Measurements from ENCODE around the gene SIRT3. TPM values are rescaled to one million over a fixed set of nuclear protein-coding genes. Genes with fewer than 3 reads are reported as not detected.

SIRT3 gene
- polyA plus RNA-seq, 1 experiment: 22.2 TPM

DNA sequence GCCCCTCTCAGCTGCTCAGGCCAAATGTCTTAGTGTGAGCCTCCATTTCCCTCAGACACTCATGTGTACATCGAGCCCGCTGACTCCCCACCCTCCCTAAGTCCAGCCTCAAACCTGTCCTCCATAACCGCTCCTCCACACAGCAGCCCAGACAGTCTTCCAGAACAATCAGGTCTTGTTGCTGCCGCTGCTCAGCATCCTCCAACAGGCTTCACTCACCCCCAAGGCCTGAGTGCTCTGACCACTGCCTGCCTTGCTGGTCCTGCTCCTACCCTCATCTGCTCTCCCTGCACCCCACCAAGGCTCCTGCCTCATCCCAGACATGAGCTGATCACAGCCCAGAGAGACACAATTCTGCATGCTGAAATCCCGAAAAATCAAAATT lies 17.7 kb upstream of the SIRT3 start:
- TF ChIP-seq, protein P1, sequence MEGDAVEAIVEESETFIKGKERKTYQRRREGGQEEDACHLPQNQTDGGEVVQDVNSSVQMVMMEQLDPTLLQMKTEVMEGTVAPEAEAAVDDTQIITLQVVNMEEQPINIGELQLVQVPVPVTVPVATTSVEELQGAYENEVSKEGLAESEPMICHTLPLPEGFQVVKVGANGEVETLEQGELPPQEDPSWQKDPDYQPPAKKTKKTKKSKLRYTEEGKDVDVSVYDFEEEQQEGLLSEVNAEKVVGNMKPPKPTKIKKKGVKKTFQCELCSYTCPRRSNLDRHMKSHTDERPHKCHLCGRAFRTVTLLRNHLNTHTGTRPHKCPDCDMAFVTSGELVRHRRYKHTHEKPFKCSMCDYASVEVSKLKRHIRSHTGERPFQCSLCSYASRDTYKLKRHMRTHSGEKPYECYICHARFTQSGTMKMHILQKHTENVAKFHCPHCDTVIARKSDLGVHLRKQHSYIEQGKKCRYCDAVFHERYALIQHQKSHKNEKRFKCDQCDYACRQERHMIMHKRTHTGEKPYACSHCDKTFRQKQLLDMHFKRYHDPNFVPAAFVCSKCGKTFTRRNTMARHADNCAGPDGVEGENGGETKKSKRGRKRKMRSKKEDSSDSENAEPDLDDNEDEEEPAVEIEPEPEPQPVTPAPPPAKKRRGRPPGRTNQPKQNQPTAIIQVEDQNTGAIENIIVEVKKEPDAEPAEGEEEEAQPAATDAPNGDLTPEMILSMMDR (IDR thresholded peaks at IDR 0.05; ENCODE audit: insufficient read depth, low read depth, low read length): no peak
- POLR2A ChIA-PET: no interaction called here
- no peak for DNase-seq (ENCODE audit: low read depth)
- H3K4me3 ChIP-seq (ENCODE audit: low read depth, low read length): no peak overlapping the region
- CTCF ChIA-PET: interaction anchor here (0.8 to 3.8 kb wide), 2 partner anchors 10 to 51 kb away, joined by 3 to 20 read pairs; no protein-coding TSS in a partner anchor
- peaks cover 3% of the 10 kb centered on the region for H3K27me3 ChIP-seq (ENCODE audit: control insufficient read depth, insufficient read depth, low read length)
- peaks cover 20% of the 10 kb centered on the region for H3K36me3 ChIP-seq (ENCODE audit: control insufficient read depth, insufficient read depth, low read length)

DNA sequence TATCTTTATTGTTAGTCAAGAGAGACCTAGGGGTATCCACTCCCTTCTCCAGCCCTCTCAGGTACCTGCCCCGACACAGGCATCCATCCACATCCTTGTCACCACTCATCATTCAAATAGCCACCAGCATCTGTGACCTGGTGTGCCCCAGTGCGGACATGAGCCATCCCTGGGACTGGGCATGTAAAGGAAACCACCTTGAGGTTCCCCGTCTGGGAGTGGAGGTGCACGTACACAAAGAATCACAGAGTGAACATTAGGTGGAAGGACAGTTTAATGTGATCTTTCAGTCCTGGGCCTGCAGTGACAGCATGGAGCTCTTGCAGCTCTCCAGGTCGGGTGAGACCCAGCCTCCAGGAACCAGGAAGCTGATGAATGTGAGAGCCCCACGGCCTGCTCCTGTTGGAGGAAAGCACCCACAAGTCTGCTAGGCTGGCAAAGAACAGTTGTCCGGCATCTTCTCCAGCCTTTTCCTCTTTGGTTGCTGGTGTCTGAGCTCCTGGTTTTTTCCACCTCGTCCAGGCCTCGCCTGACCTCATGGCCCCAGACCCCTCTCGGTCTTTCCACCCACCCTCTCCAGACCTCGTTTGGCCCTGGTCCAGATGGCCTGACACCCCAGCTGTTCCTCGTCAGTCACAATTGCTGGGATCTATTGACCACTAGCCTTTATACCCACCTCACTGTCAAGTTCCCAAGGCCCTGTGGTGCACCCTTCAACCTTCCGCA lies 17.2 kb upstream of the SIRT3 start:
- ChIA-PET POLR2A (no interaction called here), CTCF (interaction anchor here (0.7 to 3.9 kb wide), 5 partner anchors 7 to 111 kb away, joined by 3 to 41 read pairs (median 20); no protein-coding TSS in a partner anchor)
- peaks cover 3% of the 10 kb centered on the region for H3K27me3 ChIP-seq (ENCODE audit: control insufficient read depth, insufficient read depth, low read length)
- no peak for DNase-seq (ENCODE audit: low read depth)
- TF ChIP-seq, protein P1 (IDR thresholded peaks at IDR 0.05; ENCODE audit: insufficient read depth, low read depth, low read length): no peak
- H3K4me3 ChIP-seq (ENCODE audit: low read depth, low read length): no peak overlapping the region
- H3K36me3 ChIP-seq (ENCODE audit: control insufficient read depth, insufficient read depth, low read length): peaks cover 23% of the 10 kb centered on the region

DNA sequence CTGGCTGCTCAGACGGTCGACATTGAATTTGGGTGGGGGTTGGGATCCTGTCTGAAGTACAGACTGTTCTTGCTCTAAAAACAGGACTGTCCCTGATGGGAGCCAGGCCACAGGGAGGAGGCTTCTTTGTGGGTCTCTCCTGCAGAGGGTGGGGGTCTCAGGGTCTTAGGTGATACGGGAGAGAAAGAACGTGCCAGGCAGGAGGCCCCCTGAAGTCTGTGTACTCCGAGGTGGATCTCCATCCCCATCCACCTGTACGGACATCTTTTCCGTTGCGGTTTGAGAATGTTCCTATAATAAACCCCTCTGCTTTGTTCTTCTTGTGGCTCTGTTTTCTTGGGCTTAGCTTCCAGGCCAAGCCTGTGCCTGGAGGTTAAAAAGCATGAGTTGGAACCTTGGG lies 16.5 kb upstream of the SIRT3 start:
- ChIA-PET CTCF (interaction anchor here (0.7 to 3.9 kb wide), 4 partner anchors 8 to 111 kb away, joined by 3 to 41 read pairs (median 29); no protein-coding TSS in a partner anchor), POLR2A (no interaction called here)
- DNase-seq (ENCODE audit: low read depth): no peak
- H3K4me3 ChIP-seq (ENCODE audit: low read depth, low read length): no peak overlapping the region
- peaks cover 3% of the 10 kb centered on the region for H3K27me3 ChIP-seq (ENCODE audit: control insufficient read depth, insufficient read depth, low read length)
- TF ChIP-seq, protein P1 (IDR thresholded peaks at IDR 0.05; ENCODE audit: insufficient read depth, low read depth, low read length): no peak
- H3K36me3 ChIP-seq (ENCODE audit: control insufficient read depth, insufficient read depth, low read length): peaks cover 23% of the 10 kb centered on the region

DNA sequence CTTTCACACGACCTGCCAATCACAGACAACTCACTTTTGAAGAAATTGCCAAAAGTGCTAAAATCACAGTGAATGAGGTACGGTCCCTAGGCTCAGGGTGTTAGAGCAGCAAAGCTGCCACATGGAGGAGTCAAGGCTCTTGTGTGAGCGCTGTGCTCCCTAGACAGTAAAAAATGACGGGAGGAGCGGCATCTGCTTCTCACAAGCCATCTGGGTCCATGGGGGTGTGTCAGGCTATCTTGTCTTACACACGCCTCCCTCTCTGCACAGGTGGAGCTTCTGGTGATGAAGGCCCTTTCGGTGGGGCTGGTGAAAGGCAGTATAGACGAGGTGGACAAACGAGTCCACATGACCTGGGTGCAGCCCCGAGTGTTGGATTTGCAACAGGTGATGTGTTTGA lies 15.4 kb upstream of the SIRT3 start:
- Histone ChIP-seq H3K36me3 (ENCODE audit: control insufficient read depth, insufficient read depth, low read length) (peaks cover 23% of the 10 kb centered on the region), H3K27me3 (ENCODE audit: control insufficient read depth, insufficient read depth, low read length) (no peaks in the 10 kb centered on the region), H3K4me3 (ENCODE audit: low read depth, low read length) (no peak overlapping the region)
- no peak for DNase-seq (ENCODE audit: low read depth)
- TF ChIP-seq, protein P1 (IDR thresholded peaks at IDR 0.05; ENCODE audit: insufficient read depth, low read depth, low read length): no peak
- CTCF ChIA-PET: interaction anchor here (0.9 to 3.9 kb wide), 16 partner anchors 9 to 267 kb away, joined by 3 to 41 read pairs (median 6); no protein-coding TSS in a partner anchor
- POLR2A ChIA-PET: no interaction called here

DNA sequence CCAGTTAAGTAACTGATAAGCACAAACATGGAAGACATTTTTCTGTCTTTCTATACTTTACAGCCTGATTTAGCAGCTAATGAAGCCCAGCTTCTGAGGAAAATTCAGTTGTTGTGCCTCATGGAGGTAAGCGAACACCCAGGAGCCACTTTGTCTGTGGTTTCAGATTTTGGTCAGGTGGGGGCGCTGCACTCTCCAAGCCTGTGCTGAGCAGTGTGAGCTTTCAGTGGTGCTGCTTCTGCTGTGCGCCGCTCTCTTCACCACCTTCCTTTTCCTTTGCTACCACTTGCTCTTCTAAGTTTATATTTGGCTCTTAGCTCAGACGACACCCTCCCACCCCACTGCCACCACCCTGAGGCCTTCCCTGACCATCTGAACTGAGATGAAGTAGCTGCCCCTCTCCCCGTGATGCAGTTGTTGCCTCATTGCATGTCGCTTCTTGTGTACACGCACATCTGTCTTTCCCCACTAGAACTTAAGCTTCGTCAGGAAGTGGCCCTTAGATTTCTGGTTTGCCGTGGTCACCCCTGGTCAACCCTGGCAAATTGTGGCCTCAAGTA lies 14.7 kb upstream of the SIRT3 start:
- TF ChIP-seq, protein P1 (IDR thresholded peaks at IDR 0.05; ENCODE audit: insufficient read depth, low read depth, low read length): peak; percentile 74
- CTCF ChIA-PET: interaction anchor here (0.7 to 3.9 kb wide), 22 partner anchors 10 to 268 kb away, joined by 3 to 41 read pairs (median 4); partner anchors contain the start of genes IFITM2 and PGGHG
- H3K4me3 ChIP-seq (ENCODE audit: low read depth, low read length): no peak overlapping the region
- no peak for DNase-seq (ENCODE audit: low read depth)
- POLR2A ChIA-PET: no interaction called here
- H3K36me3 ChIP-seq (ENCODE audit: control insufficient read depth, insufficient read depth, low read length): peaks cover 25% of the 10 kb centered on the region
- H3K27me3 ChIP-seq (ENCODE audit: control insufficient read depth, insufficient read depth, low read length): no peaks in the 10 kb centered on the region
